Right renal pelvis (tissue), 4 donors: ENCODE results near the gene LRRC28. TPM values are rescaled to one million over a fixed set of nuclear protein-coding genes. Genes with fewer than 3 reads are reported as not detected.

ENCODE experiments used
- DNase-seq, 4 donors: peaks; one replicate each; pipeline ENCODE4 v3.0.0-alpha.2; 2013; ENCODE audit warnings: low read depth in 4 of 4, low spot score in 3 of 4, missing footprints in 1 of 4
- polyA plus RNA-seq, 4 donors: library from polyadenylated mRNA; unstranded; fragments of 120-200 nt; gene quantifications; one replicate each; pipeline ENCODE4 v1.2.1, GENCODE V29; 2013; ENCODE audit not compliant: insufficient read length in 4 of 4

The LRRC28 gene
- polyA plus RNA-seq, 4 donors, result 34.5 to 41.2 (median 38.4) TPM

GRCh38 chr15:99248000-99248715, 3.1 kb upstream of the LRRC28 start:
- DNase-seq, result no peak

DNA sequence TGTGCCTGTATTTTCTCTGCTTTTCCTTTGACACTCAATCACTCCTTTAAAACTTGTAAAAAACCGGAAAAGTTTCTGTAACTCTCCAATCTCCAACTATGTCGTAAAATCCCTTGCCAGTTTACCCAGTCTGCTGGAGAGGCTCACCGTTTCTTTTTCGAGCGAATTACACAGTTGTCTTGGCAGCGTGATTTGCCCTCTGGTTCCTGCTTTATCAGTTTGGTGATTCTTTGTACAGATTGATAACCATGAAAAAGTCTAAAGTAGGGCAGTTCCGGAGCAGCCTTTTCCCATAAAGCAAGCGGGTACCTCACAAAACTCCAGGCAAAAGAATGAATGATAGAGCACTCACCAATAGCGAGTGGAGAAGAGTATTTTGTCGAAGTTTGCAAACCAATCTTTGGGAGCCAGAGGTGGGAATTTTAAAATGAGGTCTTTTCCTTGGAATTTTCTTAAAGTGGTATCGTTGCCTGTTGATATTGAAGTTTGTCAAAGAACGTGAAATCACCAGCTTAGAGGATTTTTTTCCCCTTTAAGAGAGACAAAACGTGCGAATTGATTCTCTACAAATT, 1.9 kb upstream of the LRRC28 start, which contains the start of gene TTC23:
Gene TTC23, minus strand, starts transcription at position 312 of the 572 bp plus-strand sequence. CDS start 20,869 bp downstream, outside the sequence.
- peak; percentile 56 to 83 (median 72) for DNase-seq

DNA sequence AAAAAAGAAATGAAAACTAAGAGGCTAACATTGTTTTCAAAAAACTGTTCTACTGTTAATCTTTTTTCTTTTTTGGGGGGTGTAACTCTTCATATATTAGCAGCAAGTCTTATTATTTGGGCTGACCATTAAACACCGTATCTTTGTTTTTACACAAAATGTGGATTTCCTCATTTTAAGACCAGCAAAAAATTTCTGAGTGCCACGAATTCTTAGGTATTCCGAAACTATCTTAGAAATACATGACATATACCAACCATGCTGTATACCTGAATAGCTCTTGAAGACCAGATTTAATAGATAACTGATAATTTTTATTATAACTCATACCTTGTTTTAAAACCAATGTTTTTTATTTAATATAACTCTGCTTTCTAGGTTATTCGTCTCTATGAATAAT, 1.3 kb upstream of the LRRC28 start:
- DNase-seq, result no peak

DNA sequence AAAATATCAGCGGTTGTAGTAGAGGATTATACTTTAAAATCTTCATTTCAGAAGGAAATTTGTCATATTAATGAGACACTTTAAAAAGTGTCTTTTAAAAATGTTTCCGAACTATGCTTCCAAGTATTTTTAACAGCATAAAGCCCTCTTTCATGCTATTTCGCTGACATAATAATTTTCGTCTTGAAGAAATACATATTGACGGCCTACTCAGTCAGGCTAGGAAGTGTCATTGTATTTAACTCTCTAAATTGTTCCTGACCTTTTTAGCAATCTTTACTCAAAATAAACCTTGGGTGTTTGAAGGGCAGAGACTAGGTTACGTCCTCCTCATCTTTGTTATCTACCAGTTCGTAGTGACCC, 806 bp upstream of the LRRC28 start:
- no peak for DNase-seq

DNA sequence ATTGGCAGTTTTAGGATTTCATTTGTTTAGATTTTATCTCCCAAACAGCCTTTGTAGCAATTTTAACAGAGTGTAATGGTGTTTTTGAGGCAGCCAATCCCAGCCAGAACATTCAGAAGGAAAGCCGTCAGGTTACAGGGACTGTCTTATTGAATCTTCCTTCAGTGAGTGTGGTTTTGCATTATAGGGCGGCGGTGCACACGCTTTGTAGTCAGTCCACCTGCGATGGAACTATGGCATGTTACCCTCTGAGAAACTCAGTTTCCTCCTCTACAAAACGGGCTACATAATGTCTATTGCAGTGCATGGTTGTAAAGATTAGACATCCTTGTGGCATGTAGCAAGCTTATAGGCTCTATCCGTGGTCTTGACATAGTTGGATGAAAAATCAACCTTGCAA, 1.0 kb downstream of the LRRC28 start:
- no peak for DNase-seq

DNA sequence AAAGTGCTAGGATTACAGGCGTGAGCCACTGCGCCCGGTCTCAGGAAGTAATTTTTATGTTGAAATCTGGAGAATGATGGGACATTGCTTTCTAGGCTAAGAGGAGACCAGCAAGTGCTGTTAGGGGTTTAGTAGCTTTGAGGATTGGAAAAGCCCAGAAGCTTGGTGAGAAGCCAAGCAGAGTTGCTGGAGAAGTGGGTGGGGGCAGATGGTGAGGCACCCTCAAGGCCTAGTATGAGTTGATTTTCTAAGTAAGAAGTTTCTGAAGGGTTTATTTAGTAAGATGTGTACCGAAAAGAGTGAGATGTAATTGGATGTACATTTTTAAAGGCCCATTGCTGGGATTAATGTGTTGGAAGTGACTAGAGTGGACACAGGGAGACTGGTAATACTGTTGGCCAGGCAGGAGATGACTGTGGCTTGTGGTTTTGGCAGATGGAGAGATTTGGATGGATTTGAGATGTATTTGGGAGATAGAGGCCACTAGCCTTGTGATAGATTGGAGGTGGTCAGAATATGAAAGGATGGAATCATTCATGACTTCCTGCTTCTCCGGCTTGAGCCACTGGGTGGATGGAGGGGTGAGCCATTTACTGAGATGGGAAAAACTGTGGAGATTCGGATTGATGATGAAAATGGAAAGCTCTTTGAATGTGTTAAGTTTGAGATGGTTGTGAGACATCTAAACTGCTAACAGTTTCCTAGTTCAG, 2.3 kb downstream of the LRRC28 start:
- no peak for DNase-seq

- DNase-seq, result no peak
Observed at GRCh38 chr15:99257107-99257750, 5.9 kb downstream of the LRRC28 start.

- DNase-seq, result no peak
Observed at GRCh38 chr15:99264125-99264524, 12.8 kb downstream of the LRRC28 start.

DNA sequence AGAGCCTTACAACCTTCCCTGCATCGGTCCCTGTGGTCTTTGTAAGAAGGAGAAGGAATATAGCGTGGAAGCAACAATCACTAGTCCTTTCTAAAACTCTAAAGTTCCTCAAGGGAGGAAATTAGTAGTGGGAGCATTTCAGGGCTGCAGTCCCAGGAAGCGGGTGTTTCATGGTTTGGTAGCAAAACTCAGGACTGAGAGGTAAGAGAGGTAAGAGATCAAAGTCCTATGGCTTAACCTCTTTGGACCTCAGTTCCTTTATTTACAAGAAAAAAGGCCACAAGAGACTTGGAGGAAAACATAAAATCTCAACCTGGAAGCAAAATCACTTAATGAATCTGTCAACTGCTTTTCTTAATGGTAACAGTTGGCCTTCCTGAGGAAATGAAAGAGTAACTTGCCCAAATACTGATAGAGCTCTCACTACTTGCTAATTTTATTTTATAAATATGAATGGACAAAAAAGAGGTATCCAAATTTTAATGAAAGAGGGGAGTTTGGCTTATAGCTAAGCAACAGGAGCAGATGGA, 14.3 kb downstream of the LRRC28 start:
- no peak for DNase-seq

- no peak for DNase-seq
Observed at GRCh38 chr15:99267957-99268356, 16.7 kb downstream of the LRRC28 start.

DNA sequence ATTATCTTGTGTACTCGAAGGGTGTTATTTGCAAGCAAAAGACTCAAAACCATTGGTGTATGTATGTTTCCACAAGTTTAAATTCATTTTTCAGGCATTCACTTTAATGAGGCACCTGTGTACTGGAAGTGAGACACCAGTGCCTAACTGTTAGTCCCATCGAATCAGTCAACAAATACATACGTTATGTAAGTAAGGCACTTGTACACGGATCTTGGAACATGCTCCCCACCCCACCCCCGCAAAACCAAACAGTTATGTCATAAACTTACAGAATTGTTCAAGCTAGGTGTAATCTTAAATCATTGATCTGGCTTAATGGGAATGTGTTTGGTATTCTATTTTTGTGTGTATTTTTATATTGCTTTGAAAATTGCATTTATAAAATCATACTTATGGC, 17.1 kb downstream of the LRRC28 start:
- no peak for DNase-seq

DNA sequence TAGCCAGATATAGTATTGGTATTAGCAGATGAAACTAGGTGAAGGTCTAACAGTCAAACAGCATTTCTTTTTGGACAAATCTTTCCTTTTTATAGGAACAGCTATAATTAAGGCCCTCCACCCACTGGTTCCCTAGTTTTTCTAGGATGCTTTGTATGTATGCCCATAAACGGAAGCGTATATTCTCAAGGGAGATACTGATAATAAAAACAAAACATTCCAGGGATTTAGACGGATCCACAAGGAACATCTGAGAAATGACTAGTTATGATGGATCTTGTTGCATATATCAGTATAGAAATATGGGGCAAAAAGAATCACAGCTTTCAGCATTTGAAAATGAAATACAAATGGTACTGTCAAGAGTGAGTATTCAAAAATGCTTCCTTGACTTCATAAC, 22.5 kb downstream of the LRRC28 start:
- DNase-seq, result no peak

DNA sequence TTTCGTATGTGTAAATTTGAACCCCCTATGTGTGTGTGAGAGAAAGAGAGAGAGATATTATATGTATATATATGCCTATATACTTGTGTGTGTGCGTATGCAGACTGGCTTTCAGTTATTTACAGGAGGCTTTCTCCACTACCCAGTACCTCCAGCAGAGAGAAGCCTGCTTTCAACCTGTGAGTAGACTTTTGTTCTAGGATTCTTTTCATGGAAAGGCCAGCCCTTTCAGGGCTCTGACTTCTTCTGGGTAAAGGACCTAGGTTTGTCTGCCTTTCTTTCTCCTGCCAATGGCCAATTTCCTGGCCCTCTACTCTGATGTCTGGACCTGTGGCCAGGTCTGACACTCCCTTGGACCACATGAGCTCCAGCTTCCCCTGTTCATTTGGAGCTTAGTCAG, 23.8 kb downstream of the LRRC28 start:
- no peak for DNase-seq

- DNase-seq, result no peak
Observed at GRCh38 chr15:99275525-99276128, 24.3 kb downstream of the LRRC28 start.

DNA sequence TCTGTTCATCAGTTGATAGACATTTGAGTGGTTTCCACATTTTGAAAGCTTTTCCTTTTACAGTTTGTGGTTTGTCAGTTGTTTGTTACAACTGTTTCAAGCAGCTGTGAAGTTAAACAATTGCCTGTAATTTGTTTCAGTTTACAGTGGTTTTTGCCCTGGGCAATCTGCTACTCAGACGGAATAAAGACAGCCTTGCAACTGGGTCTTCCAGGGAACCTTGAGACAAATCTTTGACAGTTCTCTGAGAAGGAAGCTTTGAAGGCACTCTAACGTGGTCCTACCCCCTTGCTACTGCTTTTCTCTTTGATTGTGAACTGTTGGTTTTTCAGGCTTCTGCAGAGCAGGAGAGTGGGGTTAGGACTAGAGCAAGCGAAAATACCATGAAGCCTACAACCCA, 28.0 kb downstream of the LRRC28 start:
- no peak for DNase-seq

DNA sequence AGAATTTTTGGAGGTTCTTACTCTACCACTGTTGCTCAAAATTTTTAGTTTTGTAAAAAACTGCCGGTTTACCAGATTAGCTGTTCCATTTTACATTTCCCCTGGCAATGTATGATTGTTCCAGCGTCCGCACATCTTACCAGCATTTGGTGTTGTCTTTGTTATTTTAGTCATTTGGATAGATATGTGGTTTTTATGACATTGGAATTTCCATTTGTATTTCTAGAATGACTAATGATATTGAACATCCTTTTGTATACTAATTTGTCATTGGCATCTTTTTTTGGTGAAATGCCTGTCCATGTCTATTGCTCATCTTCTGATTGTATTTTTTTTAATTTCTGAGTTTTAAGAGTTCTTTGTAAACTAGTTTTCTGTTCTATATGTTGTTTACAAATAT, 28.5 kb downstream of the LRRC28 start:
- no peak for DNase-seq

- no peak for DNase-seq
Observed at GRCh38 chr15:99282121-99282520, 30.8 kb downstream of the LRRC28 start.

GRCh38 chr15:99282586-99282985, 31.3 kb downstream of the LRRC28 start:
- DNase-seq, result no peak

- no peak for DNase-seq
Observed at GRCh38 chr15:99283717-99284116, 32.4 kb downstream of the LRRC28 start.

- no peak for DNase-seq
Observed at GRCh38 chr15:99291643-99292042, 40.4 kb downstream of the LRRC28 start.

DNA sequence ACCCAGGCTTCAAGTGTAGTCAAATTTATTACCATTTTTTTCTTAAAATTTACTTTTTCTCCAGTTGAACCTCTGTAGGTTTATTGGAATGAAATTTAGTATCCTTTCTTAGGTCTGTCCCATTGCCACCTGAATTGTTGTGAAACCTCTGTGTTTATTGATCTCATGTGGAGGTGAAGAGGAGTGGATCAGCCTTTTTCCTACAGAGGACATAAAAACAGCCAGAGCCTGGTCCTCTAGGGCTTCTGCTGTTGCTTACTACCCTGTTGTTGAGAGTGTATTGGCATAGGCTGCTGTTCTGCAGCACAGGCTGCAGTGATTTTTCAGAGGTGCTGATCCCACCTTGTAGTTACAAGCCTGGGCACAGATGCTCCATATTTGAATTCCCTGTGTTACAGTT, 44.6 kb downstream of the LRRC28 start:
- DNase-seq, result no peak
